A549 (cell line): ENCODE measurements around the gene RSPH3. TPM values are rescaled to one million over a fixed set of nuclear protein-coding genes. Genes with fewer than 3 reads are reported as not detected.

Experiments
- ATAC-seq, 2 experiments: fragments of 200-7000 bp in 1 of 2; fragments of >200 bp in 1 of 2; cut with Nextera tagmentation in 1 of 2; cut with Tn5 transposase in 1 of 2; 3 replicates each; pipeline versions ENCODE4 v1.8.0 to v1.9.1; 2018 to 2020; ENCODE audit warnings: mild to moderate bottlenecking in 1 of 2, moderate library complexity in 1 of 2
- CTCF ChIA-PET: fragments of 300-600 bp; sonication (Branson Sonifier 250); formaldehyde crosslinking; extraction: SDS; loops from one replicate; lab custom pipeline; 2021; ENCODE audit warnings: antibody characterized with exemption, inconsistent platforms; lab: Yijun Ruan, JAX
- POLR2A ChIA-PET: fragments of 350-600 bp; formaldehyde crosslinking; extraction: SDS; loops from one replicate; lab custom pipeline; 2021; ENCODE audit warnings: antibody characterized with exemption, inconsistent platforms; lab: Yijun Ruan, JAX
- DNase-seq, 2 experiments: peaks; one replicate each; pipeline versions ENCODE4 v3.0.0 to v3.0.0-alpha.2; 2011 to 2016; ENCODE audit warnings: low read depth in 1 of 2, low spot score in 1 of 2
- FAIRE-seq: peaks from 2 replicates; lab custom pipeline; 2011; peaks lifted over from hg19 to GRCh38; lab: Jason Lieb, UNC
- H3K27ac ChIP-seq, 2 experiments: fragments of >200 bp; sonication (Bioruptor Twin); formaldehyde crosslinking; 3 replicates each; pipeline ENCODE4 v1.5.1; 2016 to 2017
- H3K4me1 ChIP-seq: fragments of >200 bp; sonication (Bioruptor Twin); formaldehyde crosslinking; 3 replicates; pipeline ENCODE4 v1.6.1; 2016
- H3K4me2 ChIP-seq: fragments of >200 bp; sonication (Bioruptor Twin); formaldehyde crosslinking; 3 replicates; pipeline ENCODE4 v1.6.1; 2016
- H3K4me3 ChIP-seq: fragments of >200 bp; sonication (Bioruptor Twin); formaldehyde crosslinking; 3 replicates; pipeline ENCODE4 v1.5.1; 2016
- H3K9me3 ChIP-seq: fragments of >200 bp; sonication (Bioruptor Twin); formaldehyde crosslinking; 3 replicates; pipeline ENCODE4 v1.6.1; 2016
- CBX8 ChIP-seq: fragments of 200-600 bp; sonication (generic); IDR thresholded peaks from 2 replicates; pipeline ENCODE4 v1.6.1; 2016
- CHD2 ChIP-seq: fragments of 150-350 bp; IDR thresholded peaks from 2 replicates; pipeline ENCODE4 v1.6.1; 2014; ENCODE audit warnings: low read length; ENCODE audit not compliant: partially characterized antibody
- CHD4 ChIP-seq: fragments of 200-600 bp; sonication (generic); IDR thresholded peaks from 2 replicates; pipeline ENCODE4 v1.6.1; 2016; ENCODE audit warnings: antibody characterized with exemption, mild to moderate bottlenecking, borderline replicate concordance
- EHMT2 ChIP-seq: fragments of 200-600 bp; sonication (generic); IDR thresholded peaks from 2 replicates; pipeline ENCODE4 v1.6.1; 2016; ENCODE audit warnings: antibody characterized with exemption, low read depth, mild to moderate bottlenecking, moderate library complexity
- HDAC2 ChIP-seq: fragments of 200-600 bp; sonication (generic); IDR thresholded peaks from 2 replicates; pipeline ENCODE4 v1.6.1; 2016
- HOXB5 ChIP-seq: fragments of 250-450 bp; sonication (Bioruptor Pico); IDR thresholded peaks from 2 replicates; pipeline ENCODE4 v1.5.0; 2020; ENCODE audit warnings: mild to moderate bottlenecking, moderate library complexity
- KDM1A ChIP-seq: fragments of 200-600 bp; sonication (generic); IDR thresholded peaks from 2 replicates; pipeline ENCODE4 v1.6.1; 2016; ENCODE audit warnings: low read depth, mild to moderate bottlenecking
- KDM5A ChIP-seq: fragments of 200-600 bp; sonication (generic); IDR thresholded peaks from 2 replicates; pipeline ENCODE4 v1.6.1; 2016; ENCODE audit warnings: antibody characterized with exemption, mild to moderate bottlenecking
- MAFK ChIP-seq: fragments of 450-650 bp; IDR thresholded peaks from 2 replicates; pipeline ENCODE4 v1.6.1; 2014; ENCODE audit not compliant: partially characterized antibody
- NFE2L2 ChIP-seq: fragments of 150-350 bp; conservative IDR thresholded peaks from 2 replicates; pipeline ENCODE4 v1.6.1; 2014; ENCODE audit warnings: low read length
- NR3C1 ChIP-seq: fragments of >200 bp; sonication (Bioruptor Twin); formaldehyde crosslinking; IDR thresholded peaks from 3 replicates; pipeline ENCODE4 v1.6.1; 2017
- PHF8 ChIP-seq: fragments of 200-600 bp; sonication (generic); IDR thresholded peaks from 2 replicates; pipeline ENCODE4 v1.6.1; 2016; ENCODE audit warnings: low read depth, mild to moderate bottlenecking, antibody characterized with exemption, moderate library complexity, borderline replicate concordance
- POLR2A ChIP-seq: IDR thresholded peaks from 2 replicates; pipeline ENCODE4 v1.6.1; 2012; ENCODE audit warnings: mild to moderate bottlenecking, low read length
- POLR2AphosphoS2 ChIP-seq: conservative IDR thresholded peaks from 2 replicates; pipeline ENCODE4 v1.6.1; 2012; ENCODE audit warnings: low read length, improper control_type of control experiment, inconsistent platforms
- RAD21 ChIP-seq, 2 experiments: fragments of >200 bp in 1 of 2; sonication (Bioruptor Twin) in 1 of 2; formaldehyde crosslinking in 1 of 2; IDR thresholded peaks in 1 of 2; conservative IDR thresholded peaks in 1 of 2; 2 replicates in 1 of 2; 3 replicates in 1 of 2; pipeline ENCODE4 v1.6.1; 2012 to 2018; ENCODE audit warnings: inconsistent platforms in 1 of 2
- RARB ChIP-seq: fragments of 250-450 bp; sonication (Bioruptor Pico); IDR thresholded peaks from 2 replicates; pipeline ENCODE4 v1.8.0; 2021; ENCODE audit warnings: mild to moderate bottlenecking, moderate library complexity
- RNF2 ChIP-seq: fragments of 200-600 bp; sonication (generic); IDR thresholded peaks from 2 replicates; pipeline ENCODE4 v1.6.1; 2016; ENCODE audit warnings: low read depth, mild to moderate bottlenecking, antibody characterized with exemption, moderate library complexity, borderline replicate concordance
- ZSCAN20 ChIP-seq: fragments of 250-450 bp; sonication (Bioruptor Pico); IDR thresholded peaks from 2 replicates; pipeline ENCODE4 v1.8.0; 2022; ENCODE audit warnings: mild to moderate bottlenecking, moderate library complexity
- WGBS: methylation state at CpG from one replicate; pipeline ENCODE4 v1.1.6; 2017; ENCODE audit errors: missing lambda C conversion rate; 5-methylcytosine and 5-hydroxymethylcytosine counted together
- polyA plus RNA-seq, 4 experiments: library from polyadenylated mRNA; depleted of rRNA in 3 of 4; stranded (reverse); fragments of >200 nt; fragmentation: RNase III in 1 of 4; extraction: RNeasy Plus Mini Kit Qiagen cat#74134 plus additional on column Dnase treatment in 1 of 4; gene quantifications; 2 replicates in 3 of 4; 3 replicates in 1 of 4; pipeline ENCODE4 v1.2.3, GENCODE V29; 2011 to 2017
- TF ChIP-seq, protein P1 (sequence below): fragments of >200 bp; sonication (Bioruptor Twin); formaldehyde crosslinking; IDR thresholded peaks from 3 replicates; pipeline ENCODE4 v1.6.1; 2016
- TF ChIP-seq, protein P2 (sequence below): IDR thresholded peaks from 2 replicates; pipeline ENCODE4 v1.6.1; 2012
- TF ChIP-seq, protein P3 (sequence below): fragments of 200-600 bp; sonication (generic); IDR thresholded peaks from 2 replicates; pipeline ENCODE4 v1.6.1; 2016; ENCODE audit warnings: antibody characterized with exemption, mild to moderate bottlenecking, moderate library complexity
- TF ChIP-seq, protein P4 (sequence below): fragments of >200 bp; sonication (Bioruptor Twin); formaldehyde crosslinking; IDR thresholded peaks from 2 replicates; pipeline ENCODE4 v1.6.1; 2016

RSPH3 gene
- polyA plus RNA-seq, 2 of the 4 experiments (the other 2 are of a cell fraction), result 2.6 to 3.6 TPM

DNA sequence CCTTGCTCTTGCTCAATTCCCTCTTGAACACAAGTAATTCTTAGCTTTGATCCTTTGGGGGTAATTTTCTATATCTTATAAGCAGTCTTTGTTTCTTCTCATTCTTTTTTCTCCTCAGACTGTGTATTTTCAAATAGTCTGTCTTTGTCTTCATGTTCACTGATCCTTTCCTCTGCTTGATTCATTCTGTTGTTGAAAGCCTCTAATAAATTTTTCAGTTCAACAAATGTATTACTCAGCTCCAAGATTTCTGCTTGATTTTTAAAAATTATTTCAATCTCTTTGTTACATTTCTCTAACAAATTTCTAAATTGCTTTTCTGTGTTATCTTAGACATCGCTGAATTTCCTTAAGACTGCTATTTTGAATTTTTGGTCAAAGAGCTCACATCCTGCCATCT is 11.5 kb downstream of the RSPH3 start:
- Histone ChIP-seq H3K4me2 (no peak overlapping the region), H3K9me3 (no peaks in the 10 kb centered on the region), H3K27ac (no peak overlapping the region), H3K4me1 (no peaks in the 10 kb centered on the region), H3K4me3 (no peak overlapping the region)
- ChIA-PET CTCF (interaction anchor here (0.8 kb wide), 1 partner anchor 69 kb away, joined by 3 read pairs; no protein-coding TSS in a partner anchor), POLR2A (no interaction called here)
- TF ChIP-seq EHMT2 (no peak), CBX8 (no peak), RNF2 (no peak), KDM5A (no peak), ZSCAN20 (CRISPR knock-in tag) (no peak), CHD2 (no peak), KDM1A (no peak)
- no peak for FAIRE-seq
- WGBS, result 90% methylated on average over 1 of the region's 1 CpG
- no peak for ATAC-seq
- no peak for DNase-seq

DNA sequence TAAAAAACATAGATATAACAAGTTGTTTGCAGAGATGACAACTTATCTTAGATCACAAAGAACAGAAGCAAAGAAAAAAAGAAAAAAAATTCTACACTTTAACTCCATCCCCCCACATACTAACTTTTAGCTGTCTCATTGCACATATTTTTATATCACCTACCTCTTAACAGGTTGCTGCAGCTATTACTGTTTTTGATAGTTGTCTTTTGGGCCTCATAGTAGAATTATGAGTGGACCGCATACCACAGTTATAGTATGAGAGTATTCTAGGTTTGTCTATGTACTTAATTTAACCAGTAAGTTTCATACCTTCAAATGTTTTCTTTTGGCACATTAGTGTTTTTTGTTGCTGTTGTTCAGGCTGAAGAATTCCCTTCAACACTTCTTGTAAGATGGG is 12.3 kb downstream of the RSPH3 start:
- H3K4me2 ChIP-seq, result no peak overlapping the region
- DNase-seq (no peak), FAIRE-seq (no peak), ATAC-seq (no peak)
- TF ChIP-seq NFE2L2 (no peak), POLR2A (no peak), CHD4 (no peak), NR3C1 (no peak), RARB (CRISPR knock-in tag) (no peak), ZSCAN20 (CRISPR knock-in tag) (no peak), HDAC2 (no peak), HOXB5 (CRISPR knock-in tag) (no peak), PHF8 (no peak), MAFK (no peak), RAD21 (conservative IDR thresholded peaks at IDR 0.05 in 1 of 2, IDR thresholded peaks at IDR 0.05 in 1 of 2) (no peak), POLR2AphosphoS2 (no peak)
- TF ChIP-seq, protein P1, sequence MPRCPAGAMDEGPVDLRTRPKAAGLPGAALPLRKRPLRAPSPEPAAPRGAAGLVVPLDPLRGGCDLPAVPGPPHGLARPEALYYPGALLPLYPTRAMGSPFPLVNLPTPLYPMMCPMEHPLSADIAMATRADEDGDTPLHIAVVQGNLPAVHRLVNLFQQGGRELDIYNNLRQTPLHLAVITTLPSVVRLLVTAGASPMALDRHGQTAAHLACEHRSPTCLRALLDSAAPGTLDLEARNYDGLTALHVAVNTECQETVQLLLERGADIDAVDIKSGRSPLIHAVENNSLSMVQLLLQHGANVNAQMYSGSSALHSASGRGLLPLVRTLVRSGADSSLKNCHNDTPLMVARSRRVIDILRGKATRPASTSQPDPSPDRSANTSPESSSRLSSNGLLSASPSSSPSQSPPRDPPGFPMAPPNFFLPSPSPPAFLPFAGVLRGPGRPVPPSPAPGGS, result no peak
- TF ChIP-seq, protein P2, sequence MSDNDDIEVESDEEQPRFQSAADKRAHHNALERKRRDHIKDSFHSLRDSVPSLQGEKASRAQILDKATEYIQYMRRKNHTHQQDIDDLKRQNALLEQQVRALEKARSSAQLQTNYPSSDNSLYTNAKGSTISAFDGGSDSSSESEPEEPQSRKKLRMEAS, result no peak
- TF ChIP-seq, protein P3, sequence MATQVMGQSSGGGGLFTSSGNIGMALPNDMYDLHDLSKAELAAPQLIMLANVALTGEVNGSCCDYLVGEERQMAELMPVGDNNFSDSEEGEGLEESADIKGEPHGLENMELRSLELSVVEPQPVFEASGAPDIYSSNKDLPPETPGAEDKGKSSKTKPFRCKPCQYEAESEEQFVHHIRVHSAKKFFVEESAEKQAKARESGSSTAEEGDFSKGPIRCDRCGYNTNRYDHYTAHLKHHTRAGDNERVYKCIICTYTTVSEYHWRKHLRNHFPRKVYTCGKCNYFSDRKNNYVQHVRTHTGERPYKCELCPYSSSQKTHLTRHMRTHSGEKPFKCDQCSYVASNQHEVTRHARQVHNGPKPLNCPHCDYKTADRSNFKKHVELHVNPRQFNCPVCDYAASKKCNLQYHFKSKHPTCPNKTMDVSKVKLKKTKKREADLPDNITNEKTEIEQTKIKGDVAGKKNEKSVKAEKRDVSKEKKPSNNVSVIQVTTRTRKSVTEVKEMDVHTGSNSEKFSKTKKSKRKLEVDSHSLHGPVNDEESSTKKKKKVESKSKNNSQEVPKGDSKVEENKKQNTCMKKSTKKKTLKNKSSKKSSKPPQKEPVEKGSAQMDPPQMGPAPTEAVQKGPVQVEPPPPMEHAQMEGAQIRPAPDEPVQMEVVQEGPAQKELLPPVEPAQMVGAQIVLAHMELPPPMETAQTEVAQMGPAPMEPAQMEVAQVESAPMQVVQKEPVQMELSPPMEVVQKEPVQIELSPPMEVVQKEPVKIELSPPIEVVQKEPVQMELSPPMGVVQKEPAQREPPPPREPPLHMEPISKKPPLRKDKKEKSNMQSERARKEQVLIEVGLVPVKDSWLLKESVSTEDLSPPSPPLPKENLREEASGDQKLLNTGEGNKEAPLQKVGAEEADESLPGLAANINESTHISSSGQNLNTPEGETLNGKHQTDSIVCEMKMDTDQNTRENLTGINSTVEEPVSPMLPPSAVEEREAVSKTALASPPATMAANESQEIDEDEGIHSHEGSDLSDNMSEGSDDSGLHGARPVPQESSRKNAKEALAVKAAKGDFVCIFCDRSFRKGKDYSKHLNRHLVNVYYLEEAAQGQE, result no peak
- TF ChIP-seq, protein P4, sequence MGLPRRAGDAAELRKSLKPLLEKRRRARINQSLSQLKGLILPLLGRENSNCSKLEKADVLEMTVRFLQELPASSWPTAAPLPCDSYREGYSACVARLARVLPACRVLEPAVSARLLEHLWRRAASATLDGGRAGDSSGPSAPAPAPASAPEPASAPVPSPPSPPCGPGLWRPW, result no peak
- H3K4me3 ChIP-seq, result no peak overlapping the region
- H3K9me3 ChIP-seq, result no peaks in the 10 kb centered on the region
- ChIA-PET CTCF (interaction anchor here (0.6 to 1.2 kb wide), 2 partner anchors 42 to 297 kb away, joined by 3 read pairs; no protein-coding TSS in a partner anchor), POLR2A (no interaction called here)
- H3K27ac ChIP-seq, result no peak overlapping the region
- 97% methylated on average over 1 of the region's 1 CpG for WGBS
- H3K4me1 ChIP-seq, result 0 out of 3 replicates have a peak, but pooled peaks cover 4% of the 10 kb centered on the region
